MM.1S (cell line): ENCODE results near the gene TYK2.

Experiments used
- DNase-seq: peaks from one replicate; pipeline ENCODE4 v3.0.0-alpha.2; 2015
- H2AFZ ChIP-seq: fragments of 300-600 bp; sonication (generic); 2 replicates; pipeline ENCODE4 v1.6.0; 2016; ENCODE audit warnings: antibody characterized with exemption, low read length
- H3F3A ChIP-seq: fragments of 300-600 bp; sonication (generic); 2 replicates; pipeline ENCODE4 v1.6.1; 2016; ENCODE audit warnings: mild to moderate bottlenecking, antibody characterized with exemption, low read length, moderate library complexity, mixed read lengths; ENCODE audit not compliant: insufficient read depth
- H3K27ac ChIP-seq: fragments of 300-600 bp; sonication (generic); 2 replicates; pipeline ENCODE4 v1.5.1; 2016; ENCODE audit warnings: mild to moderate bottlenecking, low read length
- H3K27me3 ChIP-seq: fragments of 300-600 bp; sonication (generic); replicated peaks from 2 replicates; pipeline ENCODE4 v1.6.0; 2016; ENCODE audit warnings: low read length; ENCODE audit not compliant: insufficient read depth
- H3K36me3 ChIP-seq: fragments of 300-600 bp; sonication (generic); replicated peaks from 2 replicates; pipeline ENCODE4 v1.6.1; 2016; ENCODE audit warnings: mild to moderate bottlenecking, low read length, mixed read lengths; ENCODE audit not compliant: insufficient read depth
- H3K4me1 ChIP-seq: fragments of 300-600 bp; sonication (generic); 2 replicates; pipeline ENCODE4 v1.6.1; 2016; ENCODE audit warnings: low read length, mixed read lengths
- H3K4me2 ChIP-seq: fragments of 300-600 bp; sonication (generic); 2 replicates; pipeline ENCODE4 v1.6.0; 2016; ENCODE audit warnings: low read depth, low read length
- H3K4me3 ChIP-seq: fragments of 300-600 bp; sonication (generic); 2 replicates; pipeline ENCODE4 v1.5.1; 2016; ENCODE audit warnings: low read length, mixed read lengths
- H3K79me2 ChIP-seq: fragments of 300-600 bp; sonication (generic); 2 replicates; pipeline ENCODE4 v1.6.1; 2016; ENCODE audit warnings: mixed run types, low read length, mixed read lengths
- H3K9ac ChIP-seq: fragments of 300-600 bp; sonication (generic); 2 replicates; pipeline ENCODE4 v1.6.1; 2016; ENCODE audit warnings: low read length, mixed read lengths
- H3K9me2 ChIP-seq: fragments of 300-600 bp; sonication (generic); replicated peaks from 2 replicates; pipeline ENCODE4 v1.6.1; 2016; ENCODE audit warnings: mild to moderate bottlenecking, low read length, mixed read lengths; ENCODE audit not compliant: insufficient read depth
- H3K9me3 ChIP-seq: fragments of 300-600 bp; sonication (generic); replicated peaks from 2 replicates; pipeline ENCODE4 v1.6.1; 2016; ENCODE audit warnings: mild to moderate bottlenecking, low read length, mixed read lengths; ENCODE audit not compliant: insufficient read depth
- H4K20me1 ChIP-seq: fragments of 300-600 bp; sonication (generic); 2 replicates; pipeline ENCODE4 v1.6.1; 2016; ENCODE audit warnings: mild to moderate bottlenecking, low read length, moderate library complexity, mixed read lengths; ENCODE audit not compliant: insufficient read depth
- EZH2 ChIP-seq: fragments of 300-600 bp; sonication (generic); optimal IDR thresholded peaks from 2 replicates; pipeline ENCODE3; 2017; ENCODE audit warnings: low read depth, mild to moderate bottlenecking, antibody characterized with exemption, low read length, mixed read lengths
- EZH2phosphoT487 ChIP-seq: fragments of 300-600 bp; sonication (generic); IDR thresholded peaks from 2 replicates; pipeline ENCODE4 v1.6.1; 2018; ENCODE audit warnings: antibody characterized with exemption, low read length
- TF ChIP-seq, protein P1 (sequence below): fragments of 300-600 bp; sonication (generic); IDR thresholded peaks from 2 replicates; pipeline ENCODE4 v1.5.1; 2016; ENCODE audit warnings: antibody characterized with exemption, low read length, mixed read lengths

Gene TYK2

DNA sequence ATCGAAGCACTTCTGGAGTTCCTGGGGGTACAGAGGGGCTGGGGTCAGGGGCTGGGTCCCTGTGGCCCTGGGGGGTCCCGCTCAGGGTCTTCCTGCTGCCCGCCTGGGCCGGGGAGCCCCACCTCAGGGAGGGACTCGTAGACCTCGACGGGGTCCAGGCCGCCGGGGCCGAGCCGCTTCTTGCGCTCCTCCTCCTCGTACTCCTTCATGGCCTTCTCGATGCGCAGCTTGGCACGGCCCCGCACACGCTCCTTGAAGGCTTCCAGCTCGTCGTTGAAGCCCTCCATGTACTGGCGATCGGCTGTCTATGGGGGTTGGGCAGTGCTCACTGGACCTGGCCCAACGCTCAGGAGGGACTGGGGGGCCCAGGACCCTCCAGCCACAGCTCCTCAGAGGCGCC lies 12.8 kb upstream of the TYK2 start:
- peaks cover 18% of the 10 kb centered on the region for H3K79me2 ChIP-seq
- no peak for TF ChIP-seq EZH2
- TF ChIP-seq, protein P1, sequence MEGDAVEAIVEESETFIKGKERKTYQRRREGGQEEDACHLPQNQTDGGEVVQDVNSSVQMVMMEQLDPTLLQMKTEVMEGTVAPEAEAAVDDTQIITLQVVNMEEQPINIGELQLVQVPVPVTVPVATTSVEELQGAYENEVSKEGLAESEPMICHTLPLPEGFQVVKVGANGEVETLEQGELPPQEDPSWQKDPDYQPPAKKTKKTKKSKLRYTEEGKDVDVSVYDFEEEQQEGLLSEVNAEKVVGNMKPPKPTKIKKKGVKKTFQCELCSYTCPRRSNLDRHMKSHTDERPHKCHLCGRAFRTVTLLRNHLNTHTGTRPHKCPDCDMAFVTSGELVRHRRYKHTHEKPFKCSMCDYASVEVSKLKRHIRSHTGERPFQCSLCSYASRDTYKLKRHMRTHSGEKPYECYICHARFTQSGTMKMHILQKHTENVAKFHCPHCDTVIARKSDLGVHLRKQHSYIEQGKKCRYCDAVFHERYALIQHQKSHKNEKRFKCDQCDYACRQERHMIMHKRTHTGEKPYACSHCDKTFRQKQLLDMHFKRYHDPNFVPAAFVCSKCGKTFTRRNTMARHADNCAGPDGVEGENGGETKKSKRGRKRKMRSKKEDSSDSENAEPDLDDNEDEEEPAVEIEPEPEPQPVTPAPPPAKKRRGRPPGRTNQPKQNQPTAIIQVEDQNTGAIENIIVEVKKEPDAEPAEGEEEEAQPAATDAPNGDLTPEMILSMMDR, result no peak
- no peak for TF ChIP-seq EZH2phosphoT487
- no peak overlapping the region for H3K4me2 ChIP-seq
- no peaks in the 10 kb centered on the region for H3K9me3 ChIP-seq
- no peaks in the 10 kb centered on the region for H4K20me1 ChIP-seq
- no peaks in the 10 kb centered on the region for H3K27me3 ChIP-seq
- no peak overlapping the region for H3K27ac ChIP-seq
- H3K4me1 ChIP-seq, result no peaks in the 10 kb centered on the region
- H3K9ac ChIP-seq, result no peak overlapping the region
- no peaks in the 10 kb centered on the region for H3F3A ChIP-seq
- H3K36me3 ChIP-seq, result 0 out of 2 replicates have a peak, but pooled peaks cover 3% of the 10 kb centered on the region
- H3K4me3 ChIP-seq, result no peak overlapping the region
- DNase-seq, result no peak
- H2AFZ ChIP-seq, result no peak overlapping the region
- H3K9me2 ChIP-seq, result no peaks in the 10 kb centered on the region

DNA sequence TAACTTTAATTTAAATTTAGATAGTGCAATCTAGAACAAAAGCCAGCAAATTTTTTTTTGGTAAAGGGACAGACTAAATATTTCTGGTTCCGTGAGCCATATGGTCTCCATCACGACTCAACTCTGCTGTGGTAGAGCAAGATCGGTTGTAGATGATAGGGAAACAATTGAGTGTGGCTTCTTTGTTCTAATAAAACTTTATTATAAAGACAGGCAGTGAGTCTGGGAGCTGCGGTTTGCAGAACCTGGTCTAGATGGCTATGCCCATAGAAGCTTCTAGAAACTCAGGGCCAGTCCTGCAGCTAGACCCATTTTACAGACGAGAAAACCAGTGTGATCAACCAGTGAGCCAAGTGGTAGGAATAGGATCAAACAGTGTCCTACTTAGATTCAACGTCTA lies 11.7 kb upstream of the TYK2 start:
- Histone ChIP-seq H3K4me2 (no peak overlapping the region), H3K27ac (no peak overlapping the region), H3K9me2 (no peaks in the 10 kb centered on the region), H3F3A (no peaks in the 10 kb centered on the region), H3K27me3 (no peaks in the 10 kb centered on the region), H4K20me1 (no peaks in the 10 kb centered on the region), H3K9ac (no peak overlapping the region), H3K36me3 (0 out of 2 replicates have a peak, but pooled peaks cover 3% of the 10 kb centered on the region), H3K4me1 (no peaks in the 10 kb centered on the region), H2AFZ (no peak overlapping the region), H3K9me3 (no peaks in the 10 kb centered on the region), H3K4me3 (no peak overlapping the region), H3K79me2 (peaks cover 10% of the 10 kb centered on the region)
- no peak for TF ChIP-seq EZH2
- no peak for TF ChIP-seq EZH2phosphoT487
- DNase-seq, result no peak

DNA sequence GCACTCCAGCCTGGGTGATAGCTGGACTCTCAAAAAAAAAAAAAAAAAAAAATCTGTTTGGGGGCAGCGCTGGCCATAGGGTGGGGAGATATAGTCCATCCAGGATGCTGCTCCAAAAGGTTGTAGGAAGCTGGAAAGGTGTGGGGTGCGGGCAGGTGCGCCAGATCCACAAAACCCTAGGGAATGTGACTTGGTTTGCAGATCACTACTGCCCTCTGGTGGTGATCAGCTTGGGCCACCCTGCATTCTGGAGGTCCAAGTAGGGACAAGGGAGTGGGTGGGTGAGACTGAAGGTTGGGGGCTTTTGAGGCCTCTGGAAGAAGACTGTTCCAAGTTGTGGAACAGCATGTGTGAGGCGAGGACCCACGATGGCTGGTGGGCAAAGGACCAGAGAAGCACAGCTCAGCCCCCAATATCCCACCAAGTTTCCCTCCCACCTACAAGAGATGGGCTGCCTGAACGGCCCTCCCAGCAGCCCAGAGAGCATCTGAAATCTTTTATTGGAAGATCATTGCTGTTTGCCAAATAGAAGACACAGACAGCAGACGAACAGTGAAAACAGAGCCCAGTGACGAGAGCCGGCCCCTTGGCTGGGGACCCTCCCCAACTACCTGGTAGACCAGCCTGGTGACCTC lies 10.4 kb upstream of the TYK2 start:
- no peaks in the 10 kb centered on the region for H3K4me1 ChIP-seq
- no peaks in the 10 kb centered on the region for H3K9me2 ChIP-seq
- H2AFZ ChIP-seq, result no peak overlapping the region
- no peaks in the 10 kb centered on the region for H3F3A ChIP-seq
- TF ChIP-seq, protein P1, result peak; percentile 87
- no peak for TF ChIP-seq EZH2
- no peaks in the 10 kb centered on the region for H3K27me3 ChIP-seq
- H3K9ac ChIP-seq, result no peak overlapping the region
- no peak overlapping the region for H3K27ac ChIP-seq
- no peak overlapping the region for H3K4me3 ChIP-seq
- H3K36me3 ChIP-seq, result 0 out of 2 replicates have a peak, but pooled peaks cover 3% of the 10 kb centered on the region
- peak; percentile 53 for DNase-seq
- H3K4me2 ChIP-seq, result no peak overlapping the region
- no peaks in the 10 kb centered on the region for H3K79me2 ChIP-seq
- H3K9me3 ChIP-seq, result no peaks in the 10 kb centered on the region
- no peaks in the 10 kb centered on the region for H4K20me1 ChIP-seq

DNA sequence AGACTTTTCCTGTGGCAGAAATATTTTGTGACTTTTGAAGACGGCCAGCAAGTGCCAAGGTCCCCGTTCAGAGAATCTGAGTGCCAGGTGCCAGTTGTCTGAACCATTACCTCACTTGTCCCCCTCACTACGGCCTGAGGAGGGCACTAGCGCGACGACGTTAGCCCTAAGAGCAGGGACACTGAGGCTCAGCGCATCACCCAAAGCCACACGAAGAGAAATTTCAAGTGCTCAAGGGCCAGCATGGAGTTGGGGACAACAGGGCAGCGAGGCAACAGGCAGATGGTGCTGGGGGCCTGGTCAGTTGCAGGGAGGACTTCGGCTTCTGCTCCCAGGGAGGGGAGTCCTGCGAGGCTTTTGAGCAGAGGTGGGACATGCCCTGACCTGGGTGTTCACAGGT lies 9.5 kb upstream of the TYK2 start:
- Histone ChIP-seq H2AFZ (no peak overlapping the region), H3K4me3 (no peak overlapping the region), H3K9me2 (no peaks in the 10 kb centered on the region), H3K27me3 (no peaks in the 10 kb centered on the region), H3F3A (no peaks in the 10 kb centered on the region), H3K36me3 (0 out of 2 replicates have a peak, but pooled peaks cover 3% of the 10 kb centered on the region), H3K4me1 (no peaks in the 10 kb centered on the region), H3K79me2 (no peaks in the 10 kb centered on the region), H3K4me2 (no peak overlapping the region), H4K20me1 (no peaks in the 10 kb centered on the region), H3K9ac (no peak overlapping the region), H3K9me3 (no peaks in the 10 kb centered on the region), H3K27ac (no peak overlapping the region)
- TF ChIP-seq, protein P1, result peak; percentile 35
- no peak for TF ChIP-seq EZH2
- no peak for DNase-seq
